GM10266 (cell line): ENCODE results near the gene PEX16.

Experiments
- DNase-seq: peaks from one replicate; pipeline ENCODE4 v3.0.0; 2012; ENCODE audit errors: extremely low spot score
- CTCF ChIP-seq: IDR thresholded peaks from 2 replicates; pipeline ENCODE4 v1.5.1; 2012; ENCODE audit warnings: mild to moderate bottlenecking, low read depth; ENCODE audit not compliant: control insufficient read depth, insufficient read depth; ENCODE audit errors: missing control alignments

Gene PEX16

DNA sequence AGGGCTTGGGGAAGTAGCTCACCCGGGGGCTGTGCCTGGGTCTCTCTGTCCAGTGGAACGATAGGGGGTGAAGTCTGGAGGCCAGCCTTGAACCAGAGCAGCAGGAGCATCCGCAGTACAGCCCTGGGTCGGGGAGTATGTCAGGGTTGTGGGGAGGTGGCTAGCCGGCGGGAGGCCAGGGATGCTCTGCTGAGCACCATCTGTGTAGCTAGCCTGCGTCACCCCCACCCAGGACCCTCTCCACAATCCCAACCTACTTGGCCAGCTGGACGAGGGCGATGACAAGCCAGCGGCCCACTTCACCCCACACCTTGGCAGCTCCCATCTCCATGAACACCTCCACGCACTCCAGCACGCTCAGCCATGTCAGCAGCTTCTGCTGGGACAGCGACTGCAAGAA lies 2.2 kb downstream of the PEX16 start:
- no peak for TF ChIP-seq CTCF
- no peak for DNase-seq

- TF ChIP-seq CTCF: no peak
- no peak for DNase-seq
Measured at GRCh38 chr11:45913942-45914635, 3.6 kb downstream of the PEX16 start.

- no peak for TF ChIP-seq CTCF
- DNase-seq: no peak
Measured at GRCh38 chr11:45913514-45913913, 4.2 kb downstream of the PEX16 start.

DNA sequence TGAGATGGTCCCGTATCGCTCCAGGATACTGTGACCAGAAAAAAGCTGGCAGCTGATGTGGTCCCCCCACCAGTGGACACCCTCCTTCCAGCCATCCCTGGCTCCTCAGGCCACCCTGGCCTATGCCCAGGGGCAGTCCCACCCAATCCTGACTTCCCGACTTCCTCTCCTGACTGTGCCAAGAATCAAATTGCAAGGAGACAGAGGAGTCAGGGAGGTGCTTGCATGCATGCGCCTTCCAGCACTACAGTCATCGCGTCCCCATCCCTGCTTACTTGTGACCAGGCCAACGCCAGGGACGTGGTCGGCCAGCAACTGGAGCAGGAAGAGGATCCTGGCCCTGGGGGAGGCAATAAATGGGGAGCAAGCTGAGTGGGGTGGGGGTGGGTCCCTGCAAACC lies 7.1 kb downstream of the PEX16 start:
- TF ChIP-seq CTCF: no peak
- no peak for DNase-seq

GRCh38 chr11:45909594-45910475 lies 7.8 kb downstream of the PEX16 start:
- no peak for DNase-seq
- no peak for TF ChIP-seq CTCF

GRCh38 chr11:45907911-45908370 lies 9.7 kb downstream of the PEX16 start:
- no peak for TF ChIP-seq CTCF
- DNase-seq: no peak
